Nephron (organoid): Measurements from ENCODE around the gene HGFAC.

Source experiments
- H3K27ac Mint-ChIP-seq, 3 experiments: 2 replicates each; pipeline ENCODE4 v1.8.0; 2020; ENCODE audit warnings: mixed read lengths in 3 of 3, mild to moderate bottlenecking in 2 of 3, moderate library complexity in 1 of 3
- H3K27me3 Mint-ChIP-seq: 2 replicates; pipeline ENCODE4 v1.8.0; 2021; ENCODE audit warnings: low read depth, mild to moderate bottlenecking, moderate library complexity, mixed read lengths
- H3K36me3 Mint-ChIP-seq: 2 replicates; pipeline ENCODE4 v1.8.0; 2020; ENCODE audit warnings: low read depth, mixed read lengths
- H3K4me1 Mint-ChIP-seq: 2 replicates; pipeline ENCODE4 v1.8.0; 2020; ENCODE audit warnings: mixed read lengths
- H3K4me3 Mint-ChIP-seq, 3 experiments: 2 replicates each; pipeline ENCODE4 v1.8.0; 2020; ENCODE audit warnings: mild to moderate bottlenecking in 3 of 3, mixed read lengths in 3 of 3, moderate library complexity in 2 of 3
- H3K9me3 Mint-ChIP-seq: 2 replicates; pipeline ENCODE4 v1.8.0; 2020; ENCODE audit warnings: mixed read lengths
- CTCF ChIP-seq, 3 experiments: fragments of 200-600 bp; sonication (generic); IDR thresholded peaks; one replicate each; pipeline ENCODE4 v1.5.0; 2021; ENCODE audit warnings: antibody characterized with exemption in 3 of 3; ENCODE audit not compliant: unreplicated experiment in 3 of 3

The HGFAC gene

GRCh38 chr4:3473996-3474765, 32.4 kb downstream of the HGFAC start:
- H3K27me3 Mint-ChIP-seq, result no peaks in the 10 kb centered on the region
- no peaks in the 10 kb centered on the region for H3K9me3 Mint-ChIP-seq

GRCh38 chr4:3475041-3475712, 33.4 kb downstream of the HGFAC start:
- H3K4me3 Mint-ChIP-seq, result no peak overlapping the region
- H3K36me3 Mint-ChIP-seq, result no peaks in the 10 kb centered on the region
- H3K27me3 Mint-ChIP-seq, result no peaks in the 10 kb centered on the region
- H3K4me1 Mint-ChIP-seq, result peaks cover 9% of the 10 kb centered on the region
- TF ChIP-seq CTCF (IDR thresholded peaks at IDR 0.05; ENCODE audit: unreplicated experiment in 3 of 3), result no peak
- no peaks in the 10 kb centered on the region for H3K9me3 Mint-ChIP-seq
- H3K27ac Mint-ChIP-seq, result no peak overlapping the region

More at GRCh38 chr4:3473996-3474765, 32.4 kb downstream of the HGFAC start:
- Mint-ChIP-seq H3K4me3 (no peak overlapping the region), H3K27ac (no peak overlapping the region), H3K36me3 (no peaks in the 10 kb centered on the region), H3K4me1 (peaks cover 14% of the 10 kb centered on the region)
- no peak for TF ChIP-seq CTCF (IDR thresholded peaks at IDR 0.05; ENCODE audit: unreplicated experiment in 3 of 3)

- H3K27me3 Mint-ChIP-seq, result no peaks in the 10 kb centered on the region
- TF ChIP-seq CTCF (IDR thresholded peaks at IDR 0.05; ENCODE audit: unreplicated experiment in 3 of 3), result no peak
- peaks cover 7% of the 10 kb centered on the region for H3K4me1 Mint-ChIP-seq
- H3K9me3 Mint-ChIP-seq, result no peaks in the 10 kb centered on the region
- no peak overlapping the region for H3K4me3 Mint-ChIP-seq
- no peak overlapping the region for H3K27ac Mint-ChIP-seq
- H3K36me3 Mint-ChIP-seq, result no peaks in the 10 kb centered on the region
Observed at GRCh38 chr4:3475713-3476260, 34.0 kb downstream of the HGFAC start.

- TF ChIP-seq CTCF (IDR thresholded peaks at IDR 0.05; ENCODE audit: unreplicated experiment in 3 of 3), result no peak
- no peak overlapping the region for H3K27ac Mint-ChIP-seq
- no peaks in the 10 kb centered on the region for H3K9me3 Mint-ChIP-seq
- no peaks in the 10 kb centered on the region for H3K27me3 Mint-ChIP-seq
- peaks cover 10% of the 10 kb centered on the region for H3K4me1 Mint-ChIP-seq
- no peaks in the 10 kb centered on the region for H3K36me3 Mint-ChIP-seq
- H3K4me3 Mint-ChIP-seq, result no peak overlapping the region
Observed at GRCh38 chr4:3476341-3476747, 34.6 kb downstream of the HGFAC start.

GRCh38 chr4:3476936-3477749, 35.4 kb downstream of the HGFAC start:
- H3K36me3 Mint-ChIP-seq, result no peaks in the 10 kb centered on the region
- no peak overlapping the region for H3K4me3 Mint-ChIP-seq

More at GRCh38 chr4:3476936-3477749, 35.4 kb downstream of the HGFAC start:
- Mint-ChIP-seq H3K4me1 (peaks cover 16% of the 10 kb centered on the region), H3K27me3 (no peaks in the 10 kb centered on the region), H3K27ac (no peak overlapping the region), H3K9me3 (no peaks in the 10 kb centered on the region)
- no peak for TF ChIP-seq CTCF (IDR thresholded peaks at IDR 0.05; ENCODE audit: unreplicated experiment in 3 of 3)
